Measurements from ENCODE around the gene HOXB7.

Gene HOXB7

GRCh38 chr17:48565925-48566710 lies 44.7 kb downstream of the HOXB7 start:
- no peak for DNase-seq (ENCODE audit: low spot score)

DNA sequence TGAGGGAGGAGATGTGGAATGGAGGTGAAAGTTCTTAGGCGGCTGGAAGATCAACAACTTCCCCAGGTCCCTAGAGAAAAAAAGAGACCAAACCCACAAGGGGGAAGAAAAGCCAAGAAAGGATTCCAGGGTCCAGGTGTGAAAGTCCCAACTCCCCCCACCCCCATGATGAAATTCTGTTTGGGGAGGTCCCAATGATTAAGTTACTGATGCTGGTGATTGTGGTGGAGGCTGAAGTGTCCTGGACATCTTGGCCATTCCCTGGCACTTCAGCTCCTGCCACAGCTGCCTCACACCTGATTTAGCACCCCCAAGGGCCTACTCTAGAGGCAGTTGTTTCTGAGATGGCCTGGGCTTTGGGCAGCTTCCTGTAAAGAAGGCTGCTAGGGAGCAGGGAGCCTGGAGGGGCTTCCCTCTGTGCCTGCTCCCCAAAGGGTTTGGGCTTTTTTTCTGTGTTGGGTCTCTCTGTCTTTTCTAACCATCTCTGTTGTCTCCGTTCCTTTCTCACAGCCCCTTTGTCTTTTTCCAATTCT lies 45.7 kb downstream of the HOXB7 start:
- no peak for DNase-seq (ENCODE audit: low spot score)

DNA sequence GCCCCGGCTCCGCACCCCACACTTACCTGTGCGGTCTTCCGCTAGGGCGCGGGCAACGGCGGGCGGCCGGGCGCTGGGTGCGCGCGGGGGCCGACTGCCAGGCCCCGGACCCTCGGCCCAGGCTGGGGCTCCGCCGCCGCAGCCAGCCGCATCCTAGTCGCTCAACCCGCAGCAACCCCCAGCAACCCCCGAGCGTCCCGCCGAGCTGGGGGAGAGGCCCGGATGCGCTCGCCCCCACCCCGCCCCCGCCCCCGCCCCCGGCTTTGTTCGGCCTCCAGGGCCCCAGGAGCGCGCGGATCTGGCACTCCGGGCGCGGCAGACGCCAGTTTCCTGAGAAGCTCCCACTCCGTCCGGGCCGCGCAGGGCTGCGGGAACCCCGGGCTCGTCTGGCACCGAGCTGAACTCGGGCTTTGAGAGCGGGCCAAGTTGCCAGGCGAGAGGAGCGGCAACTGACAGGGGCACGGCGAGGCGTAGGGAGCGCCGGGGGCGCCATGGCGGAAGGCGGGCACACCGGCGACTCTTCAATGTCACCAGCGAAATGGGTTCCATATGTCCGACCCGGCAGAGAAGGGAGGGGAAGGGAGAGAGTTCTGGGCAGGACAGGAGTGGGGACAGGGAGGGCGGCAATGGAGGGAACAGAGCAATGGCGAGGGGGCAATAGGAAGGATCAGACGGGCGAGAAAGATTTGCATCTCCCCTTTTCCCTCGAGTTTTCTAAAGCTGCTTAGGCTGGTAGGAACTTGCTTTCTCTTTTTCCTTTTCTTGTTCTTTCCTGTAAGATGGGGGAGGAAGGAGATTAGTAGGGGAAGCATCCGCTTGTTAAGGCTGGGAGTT lies 46.4 kb downstream of the HOXB7 start:
- DNase-seq (ENCODE audit: low spot score): no peak

- DNase-seq (ENCODE audit: low spot score): no peak
Measured at GRCh38 chr17:48563867-48564187, 47.0 kb downstream of the HOXB7 start.

- no peak for DNase-seq (ENCODE audit: low spot score)
Measured at GRCh38 chr17:48563385-48563838, 47.4 kb downstream of the HOXB7 start.

GRCh38 chr17:48562934-48563333 lies 47.9 kb downstream of the HOXB7 start:
- DNase-seq (ENCODE audit: low spot score): no peak

DNA sequence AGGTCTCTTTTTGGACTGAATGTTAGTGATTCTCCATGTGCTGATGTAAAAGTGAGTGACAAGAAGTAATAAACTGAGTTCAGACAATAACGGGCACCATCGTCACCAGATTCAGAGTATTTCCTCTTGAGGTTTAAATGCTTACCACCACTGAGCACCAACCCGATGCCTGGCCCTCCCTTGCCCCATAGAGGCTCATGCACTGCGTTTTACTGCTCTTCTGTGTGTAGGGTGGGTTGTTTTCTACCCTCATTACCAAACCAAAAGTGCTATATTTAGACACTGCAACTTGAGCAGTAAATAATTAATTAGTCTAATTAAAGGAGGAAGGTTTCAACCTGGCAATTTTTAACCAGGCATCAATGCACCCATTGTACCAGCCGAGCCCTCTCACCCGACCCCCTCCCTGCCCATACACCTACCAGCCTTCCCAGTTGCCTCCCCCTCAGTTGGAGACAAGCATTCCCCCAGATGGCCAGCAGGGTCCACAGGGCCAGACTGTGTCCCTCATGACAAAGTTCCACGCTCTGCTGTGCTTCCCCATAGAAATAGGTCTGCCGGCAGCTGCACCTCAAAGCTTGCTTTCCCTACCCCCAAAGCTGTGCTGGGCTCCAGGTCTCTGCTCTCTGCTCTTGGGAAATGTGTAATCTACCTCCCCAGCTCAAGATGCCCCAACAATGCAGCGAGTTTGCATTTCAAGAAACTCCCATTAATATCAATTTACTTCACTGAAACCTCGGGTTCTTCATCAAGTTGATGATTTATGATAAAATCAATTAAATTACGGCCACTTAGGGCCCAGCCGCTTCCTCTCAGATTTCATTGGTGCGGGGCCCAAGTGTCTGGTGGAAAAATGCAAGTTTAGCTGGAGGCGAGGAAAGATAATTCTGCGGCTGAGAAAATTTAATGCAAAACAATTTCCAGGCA lies 48.7 kb downstream of the HOXB7 start:
- no peak for DNase-seq (ENCODE audit: low spot score)

- DNase-seq (ENCODE audit: low spot score): no peak
Measured at GRCh38 chr17:48559840-48560817, 50.7 kb downstream of the HOXB7 start.

GRCh38 chr17:48559122-48559839 lies 51.5 kb downstream of the HOXB7 start:
- DNase-seq (ENCODE audit: low spot score): no peak

GRCh38 chr17:48558831-48559121 lies 52.0 kb downstream of the HOXB7 start:
- DNase-seq (ENCODE audit: low spot score): no peak

GRCh38 chr17:48558057-48558830 lies 52.6 kb downstream of the HOXB7 start:
- no peak for DNase-seq (ENCODE audit: low spot score)
